HepG2 (cell line): ENCODE results near the gene MCOLN3.

Experiments
- BHLHE40 ChIP-seq: IDR thresholded peaks from 2 replicates; pipeline ENCODE4 v1.6.1; 2011; ENCODE audit warnings: low read length, improper control_type of control experiment
- ELF1 ChIP-seq: sonication (generic); formaldehyde crosslinking; IDR thresholded peaks from 2 replicates; pipeline ENCODE4 v1.4.0; 2020; ENCODE audit warnings: missing genetic modification reagents
- FOXA1 ChIP-seq, 2 experiments: fragments of 450-650 bp in 1 of 2; sonication (generic) in 1 of 2; formaldehyde crosslinking in 1 of 2; IDR thresholded peaks; 2 replicates each; pipeline versions ENCODE4 v1.4.0 to v1.6.1; 2016 to 2020; ENCODE audit warnings: missing genetic modification reagents in 1 of 2
- JUNB ChIP-seq: sonication (generic); formaldehyde crosslinking; IDR thresholded peaks from 2 replicates; pipeline ENCODE4 v1.8.0; 2022; ENCODE audit warnings: missing genetic modification reagents, mild to moderate bottlenecking, borderline replicate concordance
- NFRKB ChIP-seq: fragments of 450-650 bp; IDR thresholded peaks from 2 replicates; pipeline ENCODE4 v1.6.1; 2017
- PHF20 ChIP-seq: sonication (generic); formaldehyde crosslinking; IDR thresholded peaks from 2 replicates; pipeline ENCODE4 v1.5.0; 2020; ENCODE audit warnings: mild to moderate bottlenecking, missing genetic modification reagents
- ZNF331 ChIP-seq: sonication (generic); formaldehyde crosslinking; IDR thresholded peaks from 2 replicates; pipeline ENCODE4 v1.4.0; 2020; ENCODE audit warnings: missing genetic modification reagents
- ZNF660 ChIP-seq: sonication (generic); formaldehyde crosslinking; IDR thresholded peaks from 2 replicates; pipeline ENCODE4 v1.5.1; 2020; ENCODE audit warnings: mild to moderate bottlenecking, low read depth, missing genetic modification reagents, borderline replicate concordance
- TF ChIP-seq, protein P1 (sequence below): sonication (generic); formaldehyde crosslinking; IDR thresholded peaks from 2 replicates; pipeline ENCODE4 v1.4.0; 2020; ENCODE audit warnings: missing genetic modification reagents
- TF ChIP-seq, protein P2 (sequence below): sonication (generic); formaldehyde crosslinking; IDR thresholded peaks from 2 replicates; pipeline ENCODE4 v1.4.0; 2020; ENCODE audit warnings: mild to moderate bottlenecking, missing genetic modification reagents

DNA sequence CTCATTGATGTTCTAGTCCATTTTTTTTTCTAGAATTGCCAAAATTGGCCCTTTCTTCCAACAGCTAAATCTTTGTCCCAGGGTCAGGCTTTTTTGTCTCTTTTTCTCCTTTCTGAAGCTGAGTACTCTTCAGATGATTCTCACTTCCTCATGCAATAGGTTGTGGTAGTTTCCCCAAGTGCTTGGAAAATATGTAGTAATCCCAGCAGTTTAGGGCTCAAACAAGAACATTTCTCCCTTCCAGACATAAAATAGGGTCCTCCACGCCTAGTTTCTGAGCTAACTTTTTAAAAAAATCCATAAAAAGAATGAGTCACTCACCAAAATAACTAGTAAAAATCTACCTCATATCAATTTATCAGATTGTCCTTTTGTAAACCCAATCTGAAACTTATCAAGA is 10.0 kb upstream of the MCOLN3 start:
- TF ChIP-seq ZNF331 (CRISPR knock-in tag) (no peak), NFRKB (no peak), ZNF660 (no peak), JUNB (CRISPR knock-in tag) (no peak), PHF20 (CRISPR knock-in tag) (no peak), BHLHE40 (no peak), ELF1 (CRISPR knock-in tag) (no peak), FOXA1 (IDR thresholded peaks at IDR 0.05) (no peak), FOXA1 (CRISPR knock-in tag; IDR thresholded peaks at IDR 0.05) (no peak)
- TF ChIP-seq, protein P1, sequence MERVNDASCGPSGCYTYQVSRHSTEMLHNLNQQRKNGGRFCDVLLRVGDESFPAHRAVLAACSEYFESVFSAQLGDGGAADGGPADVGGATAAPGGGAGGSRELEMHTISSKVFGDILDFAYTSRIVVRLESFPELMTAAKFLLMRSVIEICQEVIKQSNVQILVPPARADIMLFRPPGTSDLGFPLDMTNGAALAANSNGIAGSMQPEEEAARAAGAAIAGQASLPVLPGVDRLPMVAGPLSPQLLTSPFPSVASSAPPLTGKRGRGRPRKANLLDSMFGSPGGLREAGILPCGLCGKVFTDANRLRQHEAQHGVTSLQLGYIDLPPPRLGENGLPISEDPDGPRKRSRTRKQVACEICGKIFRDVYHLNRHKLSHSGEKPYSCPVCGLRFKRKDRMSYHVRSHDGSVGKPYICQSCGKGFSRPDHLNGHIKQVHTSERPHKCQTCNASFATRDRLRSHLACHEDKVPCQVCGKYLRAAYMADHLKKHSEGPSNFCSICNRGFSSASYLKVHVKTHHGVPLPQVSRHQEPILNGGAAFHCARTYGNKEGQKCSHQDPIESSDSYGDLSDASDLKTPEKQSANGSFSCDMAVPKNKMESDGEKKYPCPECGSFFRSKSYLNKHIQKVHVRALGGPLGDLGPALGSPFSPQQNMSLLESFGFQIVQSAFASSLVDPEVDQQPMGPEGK (CRISPR knock-in tag), result no peak
- TF ChIP-seq, protein P2, sequence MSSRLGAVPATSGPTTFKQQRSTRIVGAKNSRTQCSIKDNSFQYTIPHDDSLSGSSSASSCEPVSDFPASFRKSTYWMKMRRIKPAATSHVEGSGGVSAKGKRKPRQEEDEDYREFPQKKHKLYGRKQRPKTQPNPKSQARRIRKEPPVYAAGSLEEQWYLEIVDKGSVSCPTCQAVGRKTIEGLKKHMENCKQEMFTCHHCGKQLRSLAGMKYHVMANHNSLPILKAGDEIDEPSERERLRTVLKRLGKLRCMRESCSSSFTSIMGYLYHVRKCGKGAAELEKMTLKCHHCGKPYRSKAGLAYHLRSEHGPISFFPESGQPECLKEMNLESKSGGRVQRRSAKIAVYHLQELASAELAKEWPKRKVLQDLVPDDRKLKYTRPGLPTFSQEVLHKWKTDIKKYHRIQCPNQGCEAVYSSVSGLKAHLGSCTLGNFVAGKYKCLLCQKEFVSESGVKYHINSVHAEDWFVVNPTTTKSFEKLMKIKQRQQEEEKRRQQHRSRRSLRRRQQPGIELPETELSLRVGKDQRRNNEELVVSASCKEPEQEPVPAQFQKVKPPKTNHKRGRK, result no peak
